H9 (cell line): ENCODE results near the gene RBFOX1. TPM values are rescaled to one million over a fixed set of nuclear protein-coding genes. Genes with fewer than 3 reads are reported as not detected.

Experiments used
- DNase-seq: peaks from one replicate; pipeline ENCODE4 v3.0.0-alpha.2; 2017
- H2AFZ ChIP-seq: one replicate; pipeline ENCODE4 v1.6.1; 2013; ENCODE audit warnings: mild to moderate bottlenecking, low read length, control low read depth, moderate library complexity
- H2AK5ac ChIP-seq: 2 replicates; pipeline ENCODE4 v1.6.1; 2013; ENCODE audit warnings: low read length, control low read depth, mixed read lengths; ENCODE audit not compliant: insufficient read length
- H2BK120ac ChIP-seq: one replicate; pipeline ENCODE4 v1.6.1; 2013; ENCODE audit warnings: low read depth, mild to moderate bottlenecking, low read length, control low read depth, inconsistent platforms; ENCODE audit not compliant: poor library complexity, severe bottlenecking
- H2BK12ac ChIP-seq: 2 replicates; pipeline ENCODE4 v1.6.1; 2013; ENCODE audit warnings: low read length, control low read depth, mixed read lengths, low read depth; ENCODE audit not compliant: insufficient read length
- H2BK15ac ChIP-seq: 2 replicates; pipeline ENCODE4 v1.6.1; 2013; ENCODE audit warnings: low read depth, low read length, control low read depth
- H2BK20ac ChIP-seq: one replicate; pipeline ENCODE4 v1.6.1; 2013; ENCODE audit warnings: low read depth, mild to moderate bottlenecking, low read length, control low read depth, inconsistent platforms; ENCODE audit not compliant: poor library complexity, severe bottlenecking
- H2BK5ac ChIP-seq: 2 replicates; pipeline ENCODE4 v1.6.1; 2013; ENCODE audit warnings: low read length, control low read depth, mixed read lengths; ENCODE audit not compliant: insufficient read length
- H3K14ac ChIP-seq: 2 replicates; pipeline ENCODE4 v1.6.1; 2013; ENCODE audit warnings: low read length, control low read depth; ENCODE audit not compliant: insufficient read depth
- H3K18ac ChIP-seq: 2 replicates; pipeline ENCODE4 v1.6.1; 2013; ENCODE audit warnings: low read depth, mild to moderate bottlenecking, mixed read lengths, low read length, control low read depth; ENCODE audit not compliant: insufficient read length
- H3K23ac ChIP-seq: 2 replicates; pipeline ENCODE4 v1.6.1; 2013; ENCODE audit warnings: low read length, control low read depth, mixed read lengths, low read depth; ENCODE audit not compliant: insufficient read length
- H3K23me2 ChIP-seq: 2 replicates; pipeline ENCODE4 v1.6.1; 2013; ENCODE audit warnings: low read depth, mild to moderate bottlenecking, mixed read lengths, low read length, control low read depth; ENCODE audit not compliant: insufficient read length, poor library complexity, severe bottlenecking
- H3K27ac ChIP-seq: 2 replicates; pipeline ENCODE4 v1.5.1; 2013; ENCODE audit warnings: low read length, control low read depth, mixed read lengths, low read depth; ENCODE audit not compliant: insufficient read length
- H3K27me3 ChIP-seq: 2 replicates; pipeline ENCODE4 v1.6.1; 2013; ENCODE audit warnings: low read length, control low read depth, inconsistent platforms; ENCODE audit not compliant: insufficient read depth
- H3K4ac ChIP-seq: 2 replicates; pipeline ENCODE4 v1.6.1; 2013; ENCODE audit warnings: low read depth, mild to moderate bottlenecking, control low read depth, inconsistent platforms, low read length, moderate library complexity
- H3K4me1 ChIP-seq: 2 replicates; pipeline ENCODE4 v1.6.1; 2013; ENCODE audit warnings: low read length, control low read depth, inconsistent platforms; ENCODE audit not compliant: insufficient read depth
- H3K4me2 ChIP-seq: 2 replicates; pipeline ENCODE4 v1.6.1; 2013; ENCODE audit warnings: low read length, control low read depth, mixed read lengths; ENCODE audit not compliant: insufficient read length, insufficient read depth
- H3K56ac ChIP-seq: 2 replicates; pipeline ENCODE4 v1.6.1; 2013; ENCODE audit warnings: low read depth, mild to moderate bottlenecking, mixed read lengths, low read length, control low read depth; ENCODE audit not compliant: insufficient read length
- H3K79me1 ChIP-seq: 2 replicates; pipeline ENCODE4 v1.6.1; 2013; ENCODE audit warnings: low read depth, mild to moderate bottlenecking, moderate library complexity, low read length, control low read depth, inconsistent platforms; ENCODE audit not compliant: insufficient read depth, poor library complexity, severe bottlenecking
- H3K79me2 ChIP-seq: 2 replicates; pipeline ENCODE4 v1.6.1; 2013; ENCODE audit warnings: low read length, control low read depth, inconsistent platforms; ENCODE audit not compliant: insufficient read depth
- H3K9ac ChIP-seq: 2 replicates; pipeline ENCODE4 v1.6.1; 2013; ENCODE audit warnings: low read length, control low read depth, mixed read lengths; ENCODE audit not compliant: insufficient read length; ENCODE audit errors: extremely low read depth
- H3K9me3 ChIP-seq: one replicate; pipeline ENCODE4 v1.6.1; 2013; ENCODE audit warnings: low read depth, low read length, inconsistent platforms; ENCODE audit not compliant: control insufficient read depth
- H3T11ph ChIP-seq: one replicate; pipeline ENCODE4 v1.6.1; 2013; ENCODE audit warnings: mild to moderate bottlenecking, low read length, control low read depth, inconsistent platforms
- H4K20me1 ChIP-seq: one replicate; pipeline ENCODE4 v1.6.1; 2013; ENCODE audit not compliant: control insufficient read depth, insufficient read length, insufficient read depth
- H4K5ac ChIP-seq: 2 replicates; pipeline ENCODE4 v1.6.1; 2013; ENCODE audit warnings: low read depth, mild to moderate bottlenecking, mixed read lengths, low read length, control low read depth; ENCODE audit not compliant: insufficient read length
- H4K8ac ChIP-seq: replicated peaks from 2 replicates; pipeline ENCODE4 v1.6.1; 2013; ENCODE audit warnings: low read length, control low read depth, mixed read lengths, low read depth; ENCODE audit not compliant: insufficient read length
- H4K91ac ChIP-seq: 2 replicates; pipeline ENCODE4 v1.6.1; 2013; ENCODE audit warnings: low read depth, mild to moderate bottlenecking, moderate library complexity, mixed read lengths, low read length, control low read depth; ENCODE audit not compliant: insufficient read length
- H3K27ac Mint-ChIP-seq, 3 experiments: 2 replicates in 2 of 3; 3 replicates in 1 of 3; pipeline ENCODE4 v1.8.0; 2020 to 2021; ENCODE audit warnings: mixed read lengths in 3 of 3, mild to moderate bottlenecking in 1 of 3, moderate library complexity in 1 of 3
- H3K27me3 Mint-ChIP-seq: 2 replicates; pipeline ENCODE4 v1.8.0; 2021; ENCODE audit warnings: low read depth, mild to moderate bottlenecking, moderate library complexity, mixed read lengths
- H3K36me3 Mint-ChIP-seq, 3 experiments: 2 replicates in 2 of 3; 3 replicates in 1 of 3; pipeline ENCODE4 v1.8.0; 2020 to 2021; ENCODE audit warnings: low read depth in 3 of 3, mixed read lengths in 3 of 3; ENCODE audit not compliant: insufficient read depth in 1 of 3
- H3K4me1 Mint-ChIP-seq, 2 experiments: 2 replicates each; pipeline ENCODE4 v1.8.0; 2020; ENCODE audit warnings: mixed read lengths in 2 of 2
- H3K4me3 Mint-ChIP-seq, 2 experiments: 2 replicates in 1 of 2; 3 replicates in 1 of 2; pipeline ENCODE4 v1.8.0; 2020 to 2021; ENCODE audit warnings: mild to moderate bottlenecking in 2 of 2, mixed read lengths in 2 of 2, moderate library complexity in 1 of 2
- H3K9me3 Mint-ChIP-seq, 2 experiments: 2 replicates in 1 of 2; 3 replicates in 1 of 2; pipeline ENCODE4 v1.8.0; 2020; ENCODE audit warnings: mild to moderate bottlenecking in 2 of 2, mixed read lengths in 2 of 2, moderate library complexity in 1 of 2
- WGBS: extraction: QIAGEN DNeasy Blood & Tissue Kit; methylation state at CpG from one replicate; pipeline ENCODE4 v1.1.7; 2013; ENCODE audit warnings: missing lambda C conversion rate, low lambda C conversion rate, mixed read lengths; ENCODE audit not compliant: insufficient read length; ENCODE audit errors: extremely low coverage; 5-methylcytosine and 5-hydroxymethylcytosine counted together
- total RNA-seq: library from RNA; stranded (reverse); gene quantifications from 2 replicates; pipeline ENCODE4 v1.2.1, GENCODE V29; 2021
- TF ChIP-seq, protein P1 (sequence below): fragments of 200-600 bp; sonication (generic); conservative IDR thresholded peaks from 3 replicates; pipeline ENCODE4 v1.8.0; 2021; ENCODE audit warnings: antibody characterized with exemption, mild to moderate bottlenecking

The RBFOX1 gene
- total RNA-seq, 1 experiment from 2014 or later = 2.0 TPM

- H3K4me1 Mint-ChIP-seq = peaks cover 5% of the 10 kb centered on the region in 2 experiments; a peak in 3 of 4 replicates
- H3K79me1 ChIP-seq = no peaks in the 10 kb centered on the region
- no CpG with 5 or more reads among the region's 3 CpGs for WGBS
- H2BK120ac ChIP-seq = no peak overlapping the region
- no peak overlapping the region for H2BK15ac ChIP-seq
- H3K9me3 Mint-ChIP-seq = no peaks in the 10 kb centered on the region
- no peaks in the 10 kb centered on the region for H3K27me3 ChIP-seq
- H3K27me3 Mint-ChIP-seq = no peaks in the 10 kb centered on the region
- no peak overlapping the region for H3K23ac ChIP-seq
- H3K9me3 ChIP-seq = no peaks in the 10 kb centered on the region
- H2BK5ac ChIP-seq = no peak overlapping the region
- no peaks in the 10 kb centered on the region for H3K4me1 ChIP-seq
- H3K36me3 Mint-ChIP-seq = no peaks in the 10 kb centered on the region
- H4K20me1 ChIP-seq = no peaks in the 10 kb centered on the region
- H3K27ac ChIP-seq = no peak overlapping the region
- no peak overlapping the region for H3K56ac ChIP-seq
- no peak overlapping the region for H2BK20ac ChIP-seq
- DNase-seq = no peak
- no peak overlapping the region for H2AFZ ChIP-seq
- TF ChIP-seq, protein P1, sequence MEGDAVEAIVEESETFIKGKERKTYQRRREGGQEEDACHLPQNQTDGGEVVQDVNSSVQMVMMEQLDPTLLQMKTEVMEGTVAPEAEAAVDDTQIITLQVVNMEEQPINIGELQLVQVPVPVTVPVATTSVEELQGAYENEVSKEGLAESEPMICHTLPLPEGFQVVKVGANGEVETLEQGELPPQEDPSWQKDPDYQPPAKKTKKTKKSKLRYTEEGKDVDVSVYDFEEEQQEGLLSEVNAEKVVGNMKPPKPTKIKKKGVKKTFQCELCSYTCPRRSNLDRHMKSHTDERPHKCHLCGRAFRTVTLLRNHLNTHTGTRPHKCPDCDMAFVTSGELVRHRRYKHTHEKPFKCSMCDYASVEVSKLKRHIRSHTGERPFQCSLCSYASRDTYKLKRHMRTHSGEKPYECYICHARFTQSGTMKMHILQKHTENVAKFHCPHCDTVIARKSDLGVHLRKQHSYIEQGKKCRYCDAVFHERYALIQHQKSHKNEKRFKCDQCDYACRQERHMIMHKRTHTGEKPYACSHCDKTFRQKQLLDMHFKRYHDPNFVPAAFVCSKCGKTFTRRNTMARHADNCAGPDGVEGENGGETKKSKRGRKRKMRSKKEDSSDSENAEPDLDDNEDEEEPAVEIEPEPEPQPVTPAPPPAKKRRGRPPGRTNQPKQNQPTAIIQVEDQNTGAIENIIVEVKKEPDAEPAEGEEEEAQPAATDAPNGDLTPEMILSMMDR = no peak
- no peak overlapping the region for H4K8ac ChIP-seq
- no peak overlapping the region for H3K9ac ChIP-seq
- no peak overlapping the region for H2BK12ac ChIP-seq
- H3T11ph ChIP-seq = no peak overlapping the region
- no peak overlapping the region for H3K4me2 ChIP-seq
- H3K18ac ChIP-seq = no peak overlapping the region
- H3K79me2 ChIP-seq = no peaks in the 10 kb centered on the region
- no peak overlapping the region for H3K4me3 Mint-ChIP-seq
- H3K14ac ChIP-seq = 0 out of 2 replicates have a peak overlapping the region, but pooled peaks have one; percentile 31
- no peak overlapping the region for H3K27ac Mint-ChIP-seq
- no peak overlapping the region for H4K5ac ChIP-seq
- H4K91ac ChIP-seq = no peak overlapping the region
- H3K4ac ChIP-seq = no peak overlapping the region
- no peaks in the 10 kb centered on the region for H3K23me2 ChIP-seq
- H2AK5ac ChIP-seq = no peak overlapping the region
Measured at GRCh38 chr16:7334801-7335560, 2.3 kb downstream of the RBFOX1 start.
